IMR-90 (cell line): ENCODE measurements around the gene LDLRAD4. TPM values are rescaled to one million over a fixed set of nuclear protein-coding genes. Genes with fewer than 3 reads are reported as not detected.

Experiments used
- ATAC-seq: fragments of 200-7000 bp; cut with Tn5 transposase; 2 replicates; pipeline ENCODE4 v1.9.1; 2020; ENCODE audit warnings: low read depth, mild to moderate bottlenecking, moderate library complexity
- BruUV-seq: library from RNA; stranded (reverse); fragments of 400-500 nt; replicated peaks from 2 replicates; lab custom pipeline; 2021; lab: Mats Ljungman, UMichigan
- CTCF ChIA-PET: fragments of 300-600 bp; formaldehyde crosslinking; extraction: SDS; loops from one replicate; lab custom pipeline; 2021; ENCODE audit warnings: antibody characterized with exemption; lab: Yijun Ruan, JAX
- POLR2A ChIA-PET: fragments of 300-600 bp; sonication (Branson Sonifier 250); formaldehyde crosslinking; loops from one replicate; lab custom pipeline; 2022; ENCODE audit warnings: antibody characterized with exemption; ENCODE audit not compliant: unreplicated experiment; lab: Charles Lee
- DNase-seq: peaks from one replicate; pipeline ENCODE4 v3.0.0; 2013
- H2AFZ ChIP-seq: replicated peaks from 2 replicates; pipeline ENCODE3; 2013; ENCODE audit warnings: low read length, mild to moderate bottlenecking; ENCODE audit not compliant: poor library complexity
- H2AK5ac ChIP-seq: 2 replicates; pipeline ENCODE4 v1.6.1; 2013; ENCODE audit warnings: low read depth, low read length, inconsistent platforms
- H2AK9ac ChIP-seq: replicated peaks from 2 replicates; pipeline ENCODE3; 2013; ENCODE audit warnings: mild to moderate bottlenecking, low read depth, low read length, moderate library complexity; ENCODE audit not compliant: poor library complexity
- H2BK120ac ChIP-seq: 2 replicates; pipeline ENCODE4 v1.6.1; 2013; ENCODE audit warnings: low read depth, low read length, inconsistent platforms
- H2BK15ac ChIP-seq: 3 replicates; pipeline ENCODE4 v1.6.1; 2013; ENCODE audit warnings: low read depth, low read length, inconsistent platforms
- H2BK20ac ChIP-seq: 2 replicates; pipeline ENCODE4 v1.6.1; 2013; ENCODE audit warnings: low read depth, mild to moderate bottlenecking, inconsistent platforms, low read length, moderate library complexity
- H2BK5ac ChIP-seq: 2 replicates; pipeline ENCODE4 v1.6.1; 2013; ENCODE audit warnings: mild to moderate bottlenecking, low read depth, low read length, inconsistent platforms; ENCODE audit not compliant: poor library complexity, severe bottlenecking
- H3K14ac ChIP-seq: replicated peaks from 2 replicates; pipeline ENCODE4 v1.6.1; 2013; ENCODE audit warnings: low read depth, low read length, inconsistent platforms
- H3K18ac ChIP-seq: 2 replicates; pipeline ENCODE4 v1.6.1; 2013; ENCODE audit warnings: low read depth, low read length, control low read depth
- H3K23ac ChIP-seq: 2 replicates; pipeline ENCODE4 v1.6.1; 2013; ENCODE audit warnings: low read depth, low read length, inconsistent platforms
- H3K27ac ChIP-seq: 2 replicates; pipeline ENCODE4 v1.5.1; 2013; ENCODE audit warnings: mild to moderate bottlenecking, control low read depth, low read length; ENCODE audit not compliant: insufficient read depth
- H3K27me3 ChIP-seq: 2 replicates; pipeline ENCODE4 v1.6.1; 2013; ENCODE audit warnings: low read length; ENCODE audit not compliant: control insufficient read depth, insufficient read depth
- H3K36me3 ChIP-seq: 2 replicates; pipeline ENCODE4 v1.6.1; 2013; ENCODE audit warnings: low read length, mixed read lengths; ENCODE audit not compliant: control insufficient read depth, insufficient read depth
- H3K4ac ChIP-seq: 2 replicates; pipeline ENCODE4 v1.6.1; 2013; ENCODE audit warnings: low read depth, low read length, inconsistent platforms
- H3K4me1 ChIP-seq: 2 replicates; pipeline ENCODE4 v1.6.1; 2013; ENCODE audit warnings: low read length, mixed read lengths; ENCODE audit not compliant: control insufficient read depth, insufficient read depth
- H3K4me2 ChIP-seq: 2 replicates; pipeline ENCODE4 v1.6.1; 2013; ENCODE audit warnings: low read depth, mild to moderate bottlenecking, control low read depth, low read length, moderate library complexity
- H3K4me3 ChIP-seq: 2 replicates; pipeline ENCODE4 v1.5.1; 2013; ENCODE audit warnings: low read depth, mild to moderate bottlenecking, control low read depth, low read length, moderate library complexity; ENCODE audit not compliant: insufficient read depth
- H3K56ac ChIP-seq: 2 replicates; pipeline ENCODE4 v1.6.1; 2013; ENCODE audit warnings: low read length, inconsistent platforms; ENCODE audit not compliant: insufficient read depth; ENCODE audit errors: extremely low read depth
- H3K79me1 ChIP-seq, 2 experiments: 2 replicates each; pipeline ENCODE4 v1.6.1; 2013; ENCODE audit warnings: low read length in 2 of 2, inconsistent platforms in 1 of 2, low read depth in 1 of 2
- H3K9ac ChIP-seq: 2 replicates; pipeline ENCODE4 v1.6.1; 2013; ENCODE audit warnings: low read depth, low read length, control low read depth
- H3K9me1 ChIP-seq: 2 replicates; pipeline ENCODE4 v1.6.1; 2013; ENCODE audit warnings: low read length, inconsistent platforms; ENCODE audit not compliant: insufficient read depth
- H3K9me3 ChIP-seq: 2 replicates; pipeline ENCODE4 v1.6.1; 2013; ENCODE audit warnings: low read length; ENCODE audit not compliant: control insufficient read depth, insufficient read depth
- H4K20me1 ChIP-seq: 2 replicates; pipeline ENCODE4 v1.6.1; 2013; ENCODE audit warnings: low read length, inconsistent platforms; ENCODE audit not compliant: insufficient read depth
- H4K5ac ChIP-seq: 2 replicates; pipeline ENCODE4 v1.6.1; 2013; ENCODE audit warnings: mild to moderate bottlenecking, low read depth, low read length, control low read depth
- H4K8ac ChIP-seq, 2 experiments: 2 replicates each; pipeline ENCODE4 v1.6.1; 2013; ENCODE audit warnings: low read depth in 2 of 2, low read length in 2 of 2, control low read depth in 1 of 2, inconsistent platforms in 1 of 2
- H4K91ac ChIP-seq: 2 replicates; pipeline ENCODE4 v1.6.1; 2013; ENCODE audit warnings: low read depth, low read length, inconsistent platforms; ENCODE audit not compliant: insufficient read depth
- BHLHE40 ChIP-seq: fragments of 150-350 bp; IDR thresholded peaks from 2 replicates; pipeline ENCODE4 v1.6.1; 2016; ENCODE audit warnings: mild to moderate bottlenecking, low read depth, low read length
- CEBPB ChIP-seq: IDR thresholded peaks from 2 replicates; pipeline ENCODE4 v1.6.1; 2012; ENCODE audit warnings: low read depth, low read length, improper control_type of control experiment
- CHD1 ChIP-seq: IDR thresholded peaks from 2 replicates; pipeline ENCODE4 v1.6.1; 2012; ENCODE audit warnings: low read depth, low read length, improper control_type of control experiment
- CTCF ChIP-seq: conservative IDR thresholded peaks from 2 replicates; pipeline ENCODE4 v1.5.1; 2012; ENCODE audit warnings: mild to moderate bottlenecking, low read depth, low read length, improper control_type of control experiment
- ELK1 ChIP-seq: fragments of 150-350 bp; IDR thresholded peaks from 2 replicates; pipeline ENCODE4 v1.6.1; 2016; ENCODE audit warnings: low read depth, mild to moderate bottlenecking, low read length, moderate library complexity, borderline replicate concordance
- FOS ChIP-seq: fragments of 150-350 bp; IDR thresholded peaks from 2 replicates; pipeline ENCODE4 v1.6.1; 2016; ENCODE audit warnings: low read depth, low read length
- MAFK ChIP-seq: IDR thresholded peaks from 2 replicates; pipeline ENCODE4 v1.6.1; 2012; ENCODE audit warnings: low read depth, low read length, improper control_type of control experiment
- MAZ ChIP-seq: IDR thresholded peaks from 2 replicates; pipeline ENCODE4 v1.6.1; 2012; ENCODE audit warnings: low read depth, mild to moderate bottlenecking, low read length, improper control_type of control experiment, moderate library complexity, borderline replicate concordance
- MXI1 ChIP-seq: IDR thresholded peaks from 2 replicates; pipeline ENCODE4 v1.6.1; 2012; ENCODE audit warnings: low read depth, mild to moderate bottlenecking, low read length, moderate library complexity, borderline replicate concordance
- NFE2L2 ChIP-seq: fragments of 150-350 bp; IDR thresholded peaks from 2 replicates; pipeline ENCODE4 v1.6.1; 2016; ENCODE audit warnings: low read depth, mild to moderate bottlenecking, low read length
- POLR2A ChIP-seq: IDR thresholded peaks from 2 replicates; pipeline ENCODE4 v1.6.1; 2012; ENCODE audit warnings: mild to moderate bottlenecking, low read depth, low read length
- RAD21 ChIP-seq: IDR thresholded peaks from 2 replicates; pipeline ENCODE4 v1.6.1; 2012; ENCODE audit warnings: low read length, improper control_type of control experiment
- RCOR1 ChIP-seq: IDR thresholded peaks from 2 replicates; pipeline ENCODE4 v1.6.1; 2012; ENCODE audit warnings: mild to moderate bottlenecking, low read length, improper control_type of control experiment; ENCODE audit not compliant: insufficient replicate concordance
- RFX5 ChIP-seq: IDR thresholded peaks from 2 replicates; pipeline ENCODE4 v1.8.0; 2012; ENCODE audit warnings: low read depth, mild to moderate bottlenecking, low read length, moderate library complexity
- SMC3 ChIP-seq: fragments of 150-350 bp; IDR thresholded peaks from 2 replicates; pipeline ENCODE4 v1.6.1; 2016; ENCODE audit warnings: low read depth, mild to moderate bottlenecking, antibody characterized with exemption, low read length, moderate library complexity
- USF2 ChIP-seq: fragments of 150-350 bp; IDR thresholded peaks from 2 replicates; pipeline ENCODE4 v1.6.1; 2017; ENCODE audit warnings: mild to moderate bottlenecking, antibody characterized with exemption, low read length, low read depth
- WGBS, 2 experiments: methylation state at CpG; one replicate each; pipeline versions ENCODE4 v1.1.5 to v1.1.7; 2013; ENCODE audit warnings: missing lambda C conversion rate in 2 of 2; ENCODE audit not compliant: insufficient read length in 1 of 2; ENCODE audit errors: extremely low coverage in 2 of 2; 5-methylcytosine and 5-hydroxymethylcytosine counted together
- dilution Hi-C: fragments of 300-500 bp; cut with HindIII; formaldehyde crosslinking; loops from one replicate; pipeline ENCODE4 v1.14.3; 2018; ENCODE audit warnings: low sequenced_read_pairs; ENCODE audit not compliant: unreplicated experiment
- in situ Hi-C: fragments of 300-500 bp; cut with MboI; formaldehyde crosslinking; loops from 3 replicates; pipeline ENCODE4 v1.14.3; 2019; ENCODE audit warnings: low sequenced_read_pairs, inconsistent platforms, mixed read lengths
- intact Hi-C: fragments of 100-400 bp; cut with micrococcal nuclease; formaldehyde crosslinking; loops from 2 replicates; pipeline ENCODE4 v1.10.0; 2022
- polyA plus RNA-seq, 3 experiments: library from polyadenylated mRNA; depleted of rRNA; stranded (reverse); fragments of >200 nt; gene quantifications; 2 replicates each; pipeline ENCODE4 v1.2.3, GENCODE V29; 2012; ENCODE audit warnings: low replicate concordance in 1 of 3
- total RNA-seq: library from RNA; depleted of rRNA; stranded (reverse); fragments of >200 nt; gene quantifications from 2 replicates; pipeline ENCODE4 v1.2.3, GENCODE V29; 2012

Gene LDLRAD4
- total and polyA plus RNA-seq, 2 of the 4 experiments (the other 2 are of a cell fraction): not detected

- intact Hi-C loops: no loop called here
- Histone ChIP-seq H3K4me1 (no peaks in the 10 kb centered on the region), H2BK20ac (no peak overlapping the region), H3K27me3 (no peaks in the 10 kb centered on the region), H3K9ac (no peak overlapping the region), H3K79me1 (no peaks in the 10 kb centered on the region), H3K14ac (no peak overlapping the region), H4K5ac (no peak overlapping the region), H3K56ac (no peak overlapping the region), H3K36me3 (no peaks in the 10 kb centered on the region), H3K27ac (no peak overlapping the region), H2AK9ac (no peak overlapping the region), H2AFZ (no peak overlapping the region), H2AK5ac (no peak overlapping the region), H4K20me1 (no peaks in the 10 kb centered on the region), H3K4me3 (no peak overlapping the region), H3K9me1 (no peaks in the 10 kb centered on the region), H2BK120ac (no peak overlapping the region), H4K91ac (no peak overlapping the region), H3K4ac (no peak overlapping the region), H3K4me2 (no peak overlapping the region), H2BK5ac (no peak overlapping the region), H3K9me3 (no peaks in the 10 kb centered on the region), H2BK15ac (no peak overlapping the region), H3K18ac (no peak overlapping the region), H3K23ac (no peak overlapping the region), H4K8ac (no peak overlapping the region)
- no TSS peak for BruUV-seq
- in situ Hi-C loops: no loop called here
- ChIA-PET CTCF (no interaction called here), POLR2A (no interaction called here)
- ATAC-seq (no peak), DNase-seq (no peak)
- TF ChIP-seq RFX5 (no peak), ELK1 (no peak), FOS (no peak), MXI1 (no peak), BHLHE40 (no peak), NFE2L2 (no peak), RCOR1 (no peak), USF2 (no peak), RAD21 (no peak), CEBPB (no peak), CHD1 (no peak), SMC3 (no peak), CTCF (no peak), MAFK (no peak), POLR2A (no peak), MAZ (no peak)
- dilution Hi-C loops: no loop called here
- 20% methylated on average over 1 of the region's 2 CpGs; no CpG with 5 or more reads in 1 of the 2 experiments for WGBS, 2 experiments
Measured at GRCh38 chr18:13359210-13359609, 140.7 kb downstream of the LDLRAD4 start.
